Measurements from ENCODE around the gene ERICH6. TPM values are rescaled to one million over a fixed set of nuclear protein-coding genes. Genes with fewer than 3 reads are reported as not detected.
A peak's percentile ranks its signal among the peaks of the same experiment; 100 is the strongest.

The ERICH6 gene
- 0.31 TPM for total RNA-seq (ENCODE audit: unreplicated experiment)
- long read RNA-seq: 0 reads

DNA sequence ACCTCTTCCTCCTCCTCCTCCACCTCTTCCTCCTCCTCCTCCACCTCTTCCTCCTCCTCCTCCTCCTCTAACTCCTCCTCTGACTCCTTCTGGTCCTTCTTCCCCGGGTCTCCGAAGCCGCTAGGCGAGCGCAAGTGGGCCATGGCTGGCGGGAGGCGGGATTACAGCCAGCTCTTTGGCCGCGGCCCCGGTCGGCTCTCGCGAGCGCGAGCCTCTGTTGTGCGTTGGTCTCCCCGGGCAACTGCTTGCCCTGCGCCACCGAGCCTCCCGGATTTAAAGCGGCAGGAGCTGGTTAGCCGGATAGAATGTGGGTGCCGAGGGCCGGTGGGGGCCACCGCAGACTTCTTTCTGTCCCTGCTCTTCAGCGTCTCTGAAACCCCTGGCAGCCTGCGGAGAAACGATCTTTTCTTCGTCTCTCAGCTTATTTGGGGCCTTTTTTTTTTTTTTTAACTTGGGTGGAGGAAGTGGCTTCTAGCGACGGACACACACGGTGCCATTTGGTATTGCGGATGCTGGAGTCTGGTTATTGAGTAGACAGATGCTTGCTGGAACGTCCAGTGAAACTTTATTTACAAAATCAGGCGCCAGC, at the start of gene ERICH6:
Gene ERICH6 (minus strand): TSS at position 165 of the 589 bp plus-strand sequence. CDS start 22 bp downstream, at position 143.
- Mint-ChIP-seq H3K27ac (ENCODE audit: unreplicated experiment) (peak within 1 kb of the TSS; percentile 98), H3K36me3 (ENCODE audit: low read depth, unreplicated experiment) (peaks cover 6% of the 10 kb centered on the region), H3K27me3 (ENCODE audit: unreplicated experiment) (peaks cover 4% of the 10 kb centered on the region), H3K4me1 (ENCODE audit: unreplicated experiment) (peaks cover 3% of the 10 kb centered on the region), H3K9me3 (ENCODE audit: unreplicated experiment) (no peaks in the 10 kb centered on the region), H3K4me3 (ENCODE audit: unreplicated experiment) (peak within 1 kb of the TSS; percentile 89)
- TF ChIP-seq, protein P1, sequence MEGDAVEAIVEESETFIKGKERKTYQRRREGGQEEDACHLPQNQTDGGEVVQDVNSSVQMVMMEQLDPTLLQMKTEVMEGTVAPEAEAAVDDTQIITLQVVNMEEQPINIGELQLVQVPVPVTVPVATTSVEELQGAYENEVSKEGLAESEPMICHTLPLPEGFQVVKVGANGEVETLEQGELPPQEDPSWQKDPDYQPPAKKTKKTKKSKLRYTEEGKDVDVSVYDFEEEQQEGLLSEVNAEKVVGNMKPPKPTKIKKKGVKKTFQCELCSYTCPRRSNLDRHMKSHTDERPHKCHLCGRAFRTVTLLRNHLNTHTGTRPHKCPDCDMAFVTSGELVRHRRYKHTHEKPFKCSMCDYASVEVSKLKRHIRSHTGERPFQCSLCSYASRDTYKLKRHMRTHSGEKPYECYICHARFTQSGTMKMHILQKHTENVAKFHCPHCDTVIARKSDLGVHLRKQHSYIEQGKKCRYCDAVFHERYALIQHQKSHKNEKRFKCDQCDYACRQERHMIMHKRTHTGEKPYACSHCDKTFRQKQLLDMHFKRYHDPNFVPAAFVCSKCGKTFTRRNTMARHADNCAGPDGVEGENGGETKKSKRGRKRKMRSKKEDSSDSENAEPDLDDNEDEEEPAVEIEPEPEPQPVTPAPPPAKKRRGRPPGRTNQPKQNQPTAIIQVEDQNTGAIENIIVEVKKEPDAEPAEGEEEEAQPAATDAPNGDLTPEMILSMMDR (IDR thresholded peaks at IDR 0.05; ENCODE audit: unreplicated experiment): no peak
- DNase-seq (ENCODE audit: low spot score): peak; percentile 93

DNA sequence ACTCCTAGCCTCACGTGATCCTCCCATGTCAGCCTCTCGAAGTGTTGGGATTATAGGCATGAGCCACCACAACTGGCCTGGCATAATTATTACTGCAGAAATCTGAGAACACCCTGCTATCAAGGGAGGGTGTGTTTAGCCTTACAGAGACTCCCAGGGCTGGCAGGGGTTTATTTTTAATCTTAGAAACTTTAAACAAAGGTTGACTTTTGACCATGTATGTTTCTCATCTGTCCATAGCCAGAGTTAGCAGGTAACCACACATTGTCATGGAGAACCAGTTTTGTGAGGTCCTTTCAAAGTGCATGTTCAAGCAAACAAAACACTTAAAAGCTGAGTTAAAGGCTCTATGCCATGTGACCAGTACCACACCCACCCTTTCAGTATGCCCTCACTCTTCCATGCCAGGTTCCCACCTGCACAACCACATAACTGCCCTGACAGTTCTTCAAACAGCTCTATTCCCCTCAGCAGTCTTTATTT, 48.1 kb upstream of the ERICH6 start:
- Mint-ChIP-seq H3K4me1 (ENCODE audit: unreplicated experiment) (no peaks in the 10 kb centered on the region), H3K9me3 (ENCODE audit: unreplicated experiment) (no peaks in the 10 kb centered on the region), H3K27ac (ENCODE audit: unreplicated experiment) (no peak overlapping the region), H3K4me3 (ENCODE audit: unreplicated experiment) (no peak overlapping the region), H3K36me3 (ENCODE audit: low read depth, unreplicated experiment) (peaks cover 6% of the 10 kb centered on the region), H3K27me3 (ENCODE audit: unreplicated experiment) (peaks cover 2% of the 10 kb centered on the region)
- TF ChIP-seq, protein P1 (IDR thresholded peaks at IDR 0.05; ENCODE audit: unreplicated experiment): no peak
- DNase-seq (ENCODE audit: low spot score): no peak

DNA sequence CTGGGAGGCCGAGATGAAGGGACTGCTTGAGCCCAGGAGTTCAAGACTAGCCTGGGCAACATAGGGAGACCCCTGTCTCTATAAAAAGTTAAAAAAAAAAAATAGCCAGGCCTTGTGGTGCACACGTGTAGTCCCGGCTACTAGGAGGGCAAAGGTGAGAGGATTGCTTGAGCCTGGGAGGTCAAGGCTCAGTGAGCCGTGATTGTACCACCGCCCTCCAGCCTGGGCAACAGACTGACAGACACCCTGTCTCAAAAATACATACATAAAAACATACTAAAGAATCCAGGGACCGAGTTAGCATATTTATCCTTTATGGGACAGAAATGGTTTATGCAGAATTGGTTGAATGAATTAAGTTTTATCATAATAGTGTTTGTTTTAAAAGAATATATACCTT, 45.5 kb upstream of the ERICH6 start:
- Mint-ChIP-seq H3K4me3 (ENCODE audit: unreplicated experiment) (no peak overlapping the region), H3K4me1 (ENCODE audit: unreplicated experiment) (no peaks in the 10 kb centered on the region), H3K9me3 (ENCODE audit: unreplicated experiment) (no peaks in the 10 kb centered on the region), H3K36me3 (ENCODE audit: low read depth, unreplicated experiment) (peaks cover 6% of the 10 kb centered on the region), H3K27ac (ENCODE audit: unreplicated experiment) (no peak overlapping the region), H3K27me3 (ENCODE audit: unreplicated experiment) (peaks cover 2% of the 10 kb centered on the region)
- TF ChIP-seq, protein P1 (IDR thresholded peaks at IDR 0.05; ENCODE audit: unreplicated experiment): no peak
- no peak for DNase-seq (ENCODE audit: low spot score)

DNA sequence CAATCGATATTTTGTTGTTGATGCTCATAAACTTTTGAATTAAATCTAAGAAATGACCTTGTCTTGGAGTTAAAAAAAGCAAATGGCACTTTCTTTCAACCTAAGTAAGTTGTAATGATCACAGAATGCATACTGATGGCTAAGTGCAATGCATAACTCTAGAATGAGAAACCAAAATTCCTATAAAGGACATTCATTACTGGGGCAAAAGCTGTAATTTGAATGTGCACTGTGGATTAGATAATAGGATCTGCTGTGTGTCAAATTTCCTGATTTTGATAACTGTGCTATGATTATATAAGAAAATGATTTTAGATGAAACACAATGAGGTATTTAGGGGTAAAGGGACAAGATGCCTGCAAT, 44.9 kb upstream of the ERICH6 start:
- DNase-seq (ENCODE audit: low spot score): no peak
- TF ChIP-seq, protein P1 (IDR thresholded peaks at IDR 0.05; ENCODE audit: unreplicated experiment): no peak
- Mint-ChIP-seq H3K27ac (ENCODE audit: unreplicated experiment) (no peak overlapping the region), H3K4me3 (ENCODE audit: unreplicated experiment) (no peak overlapping the region), H3K4me1 (ENCODE audit: unreplicated experiment) (no peaks in the 10 kb centered on the region), H3K36me3 (ENCODE audit: low read depth, unreplicated experiment) (peaks cover 6% of the 10 kb centered on the region), H3K9me3 (ENCODE audit: unreplicated experiment) (no peaks in the 10 kb centered on the region), H3K27me3 (ENCODE audit: unreplicated experiment) (peaks cover 2% of the 10 kb centered on the region)

DNA sequence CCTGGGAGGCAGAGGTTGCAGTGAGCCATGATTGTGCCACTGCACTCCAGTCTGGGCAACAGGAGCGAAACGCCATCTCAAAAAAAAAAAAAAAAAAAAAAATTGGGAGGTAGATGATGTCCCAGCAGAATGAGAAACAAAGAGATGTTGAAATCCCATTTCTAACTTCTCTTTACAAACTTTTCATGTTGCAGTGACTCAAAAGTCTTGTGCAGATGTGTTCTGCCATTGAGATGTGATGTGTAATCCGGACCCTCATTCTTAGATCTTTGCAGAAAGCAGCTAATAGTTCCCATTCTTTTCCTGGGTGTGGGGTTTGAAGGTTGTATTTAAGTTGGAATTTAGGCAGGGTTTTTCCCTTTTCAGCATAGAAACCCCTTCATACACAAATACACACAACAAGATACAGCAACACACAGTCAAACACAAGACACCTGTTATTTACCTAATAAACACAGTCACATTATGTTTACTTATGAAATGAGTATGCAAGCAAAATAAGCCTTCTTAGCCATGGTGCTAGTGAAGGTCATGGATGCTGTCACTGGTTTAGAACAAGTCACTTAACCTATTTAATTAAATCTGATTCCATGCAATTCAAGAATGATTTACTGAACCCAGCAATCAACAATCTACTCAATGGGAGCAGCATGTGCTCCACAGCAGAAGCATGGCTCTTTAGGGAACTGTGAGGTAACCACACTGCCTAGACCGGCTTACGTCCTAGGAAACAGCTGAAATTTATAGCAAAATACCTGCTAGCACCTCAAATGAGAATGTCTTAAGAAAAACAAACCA, 44.4 kb upstream of the ERICH6 start:
- Mint-ChIP-seq H3K36me3 (ENCODE audit: low read depth, unreplicated experiment) (peaks cover 6% of the 10 kb centered on the region), H3K9me3 (ENCODE audit: unreplicated experiment) (no peaks in the 10 kb centered on the region), H3K27me3 (ENCODE audit: unreplicated experiment) (peaks cover 2% of the 10 kb centered on the region), H3K27ac (ENCODE audit: unreplicated experiment) (no peak overlapping the region), H3K4me1 (ENCODE audit: unreplicated experiment) (no peaks in the 10 kb centered on the region), H3K4me3 (ENCODE audit: unreplicated experiment) (no peak overlapping the region)
- DNase-seq (ENCODE audit: low spot score): no peak
- TF ChIP-seq, protein P1 (IDR thresholded peaks at IDR 0.05; ENCODE audit: unreplicated experiment): no peak

All from endothelial cell (in vitro differentiated cells).